SK-N-SH (cell line): ENCODE measurements around the gene R3HCC1L.

Source experiments
- CTCF ChIP-seq: fragments of 200-600 bp; sonication (generic); IDR thresholded peaks from 2 replicates; pipeline ENCODE4 v1.6.1; 2017; ENCODE audit warnings: antibody characterized with exemption, mild to moderate bottlenecking, moderate library complexity
- EP300 ChIP-seq, 2 experiments: IDR thresholded peaks; 2 replicates each; pipeline versions ENCODE4 v1.4.0 to v1.6.1; 2012; ENCODE audit warnings: borderline replicate concordance in 1 of 2, low read depth in 1 of 2, low read length in 1 of 2
- FOSL2 ChIP-seq: IDR thresholded peaks from 2 replicates; pipeline ENCODE4 v1.4.0; 2012; ENCODE audit warnings: low read depth, mild to moderate bottlenecking, moderate library complexity, borderline replicate concordance
- GABPA ChIP-seq: IDR thresholded peaks from 2 replicates; pipeline ENCODE4 v1.4.0; 2012; ENCODE audit warnings: low read depth, mild to moderate bottlenecking
- GATA2 ChIP-seq: sonication (generic); formaldehyde crosslinking; IDR thresholded peaks from 2 replicates; pipeline ENCODE4 v1.5.0; 2020; ENCODE audit warnings: mild to moderate bottlenecking, missing genetic modification reagents
- JUND ChIP-seq: IDR thresholded peaks from 2 replicates; pipeline ENCODE4 v1.4.0; 2012
- MAX ChIP-seq: IDR thresholded peaks from 2 replicates; pipeline ENCODE4 v1.4.0; 2012; ENCODE audit warnings: low read depth
- NRF1 ChIP-seq: IDR thresholded peaks from 2 replicates; pipeline ENCODE4 v1.6.1; 2012; ENCODE audit warnings: low read depth, mild to moderate bottlenecking, low read length
- POLR2AphosphoS5 ChIP-seq: IDR thresholded peaks from 2 replicates; pipeline ENCODE4 v1.6.1; 2012; ENCODE audit warnings: low read depth, low read length
- TAF1 ChIP-seq: IDR thresholded peaks from 2 replicates; pipeline ENCODE4 v1.6.1; 2012; ENCODE audit warnings: low read depth, mild to moderate bottlenecking, low read length, moderate library complexity, borderline replicate concordance
- USF1 ChIP-seq: IDR thresholded peaks from 2 replicates; pipeline ENCODE4 v1.4.0; 2012; ENCODE audit warnings: low read depth, borderline replicate concordance
- USF2 ChIP-seq: fragments of 150-350 bp; IDR thresholded peaks from 2 replicates; pipeline ENCODE4 v1.6.1; 2017; ENCODE audit warnings: antibody characterized with exemption, low read length, low read depth, borderline replicate concordance
- YY1 ChIP-seq: IDR thresholded peaks from 2 replicates; pipeline ENCODE4 v1.4.0; 2012; ENCODE audit warnings: low read depth, mild to moderate bottlenecking

GRCh38 chr10:98201760-98202159 lies 67.3 kb downstream of the R3HCC1L start:
- no peak for TF ChIP-seq POLR2AphosphoS5
- no peak for TF ChIP-seq NRF1
- no peak for TF ChIP-seq CTCF
- no peak for TF ChIP-seq MAX
- TF ChIP-seq YY1: no peak
- TF ChIP-seq USF1: no peak
- TF ChIP-seq GATA2 (CRISPR knock-in tag): no peak
- no peak for TF ChIP-seq USF2
- no peak for TF ChIP-seq TAF1
- TF ChIP-seq GABPA: no peak
- TF ChIP-seq EP300 (IDR thresholded peaks at IDR 0.05; ENCODE audit: borderline replicate concordance in 1 of 2, low read depth in 1 of 2, low read length in 1 of 2): no peak
- TF ChIP-seq FOSL2: no peak
- no peak for TF ChIP-seq JUND
